HG02885 (cell line): ENCODE measurements around the gene UNC13A.
A peak's percentile ranks its signal among the peaks of the same experiment; 100 is the strongest.
"Not testable (repeated sequence)": the region's sequence is repeated elsewhere in the genome, so short reads cannot be mapped to it uniquely, and the experiment has no call there.

Source experiments
- ATAC-seq: cut with Tn5 transposase; IDR thresholded peaks from one replicate; pipeline ENCODE4 v1.9.1; 2021; ENCODE audit warnings: mild to moderate bottlenecking; ENCODE audit not compliant: unreplicated experiment, poor library complexity

Gene UNC13A

DNA sequence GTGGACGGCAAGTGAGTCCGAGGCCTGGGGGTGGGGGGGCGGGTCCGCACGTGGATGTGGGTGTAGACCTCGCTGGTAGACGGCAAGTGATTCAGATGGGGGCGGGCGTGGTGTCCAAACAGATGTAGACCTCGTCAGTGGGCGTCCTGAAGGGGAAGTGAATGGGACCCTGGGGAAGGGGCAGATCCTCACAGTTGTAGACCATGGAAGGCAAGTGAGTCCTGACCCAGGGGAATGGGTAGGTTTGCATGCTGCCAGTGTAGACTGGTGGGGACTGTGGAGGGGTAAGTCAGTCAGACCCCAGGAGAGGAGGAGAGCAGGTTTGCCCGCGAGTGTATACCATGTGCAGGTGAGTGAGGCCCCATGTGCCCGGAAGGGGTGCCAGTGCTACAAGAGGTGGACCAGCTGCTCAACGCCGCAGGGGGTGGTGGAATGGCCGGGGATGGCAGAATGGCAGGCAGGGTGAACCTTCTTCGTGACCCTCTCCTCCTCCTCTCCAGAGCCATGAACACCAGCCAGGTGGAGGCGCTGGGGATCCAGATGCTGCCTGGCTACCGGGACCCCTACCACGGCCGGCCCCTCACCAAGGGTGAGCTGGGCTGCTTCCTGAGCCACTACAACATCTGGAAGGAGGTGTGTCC lies 110.6 kb downstream of the UNC13A start:
- ATAC-seq: no peak

DNA sequence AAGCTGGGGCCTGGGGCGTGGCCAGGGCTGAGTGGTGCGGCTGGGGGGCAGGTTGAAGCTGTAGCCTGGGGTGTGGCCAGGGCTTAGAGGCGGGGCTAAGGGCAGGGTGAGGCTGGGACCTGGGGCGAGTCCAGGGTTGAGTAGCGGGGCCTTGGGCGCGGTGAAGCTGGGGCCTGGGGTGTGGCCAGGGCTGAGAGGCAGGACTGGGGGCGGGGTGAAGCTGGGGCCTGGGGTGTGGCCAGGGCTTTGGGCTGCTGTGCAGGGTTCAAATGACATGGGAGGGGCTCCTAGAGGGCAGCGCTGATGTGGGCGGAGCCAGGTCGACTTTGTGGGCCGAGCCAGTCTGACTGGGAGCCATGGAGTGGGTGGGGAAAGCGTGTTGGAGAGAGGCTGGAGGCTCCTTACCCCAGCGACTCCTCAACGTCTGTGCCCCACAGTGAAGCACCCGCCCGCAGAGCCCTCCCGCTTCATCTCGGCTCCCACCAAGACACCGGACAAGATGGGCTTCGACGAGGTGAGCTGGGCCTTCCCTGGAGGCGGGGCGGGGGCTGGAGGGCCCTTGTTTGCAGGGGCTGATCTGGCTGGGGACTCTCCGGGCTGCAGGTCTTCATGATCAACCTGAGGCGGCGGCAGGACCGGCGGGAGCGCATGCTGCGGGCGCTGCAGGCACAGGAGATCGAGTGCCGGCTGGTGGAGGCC lies 111.2 kb downstream of the UNC13A start:
- no peak for ATAC-seq

- no peak for ATAC-seq
Observed at GRCh38 chr19:17575871-17576757, 112.0 kb downstream of the UNC13A start.

DNA sequence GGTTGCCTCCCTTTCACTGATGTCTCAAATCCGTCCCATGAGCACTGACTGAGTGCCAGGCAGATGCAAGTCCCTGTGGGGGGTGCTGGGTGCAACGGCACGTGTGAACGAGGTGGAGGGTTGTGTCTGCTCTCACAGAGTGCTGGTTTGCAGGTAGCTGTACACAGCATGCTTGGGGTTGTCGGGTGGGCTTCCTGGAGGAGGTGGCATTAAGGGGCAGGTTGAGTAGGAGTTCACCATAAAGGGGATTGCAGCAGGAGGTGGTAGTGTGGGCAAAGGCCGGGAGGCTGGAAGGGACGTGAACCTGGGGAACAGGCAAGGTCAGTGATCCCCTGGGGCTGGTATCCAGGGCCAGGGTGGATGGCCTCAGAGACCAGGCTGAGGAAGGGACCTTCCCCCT lies 115.5 kb downstream of the UNC13A start:
- no peak for ATAC-seq

DNA sequence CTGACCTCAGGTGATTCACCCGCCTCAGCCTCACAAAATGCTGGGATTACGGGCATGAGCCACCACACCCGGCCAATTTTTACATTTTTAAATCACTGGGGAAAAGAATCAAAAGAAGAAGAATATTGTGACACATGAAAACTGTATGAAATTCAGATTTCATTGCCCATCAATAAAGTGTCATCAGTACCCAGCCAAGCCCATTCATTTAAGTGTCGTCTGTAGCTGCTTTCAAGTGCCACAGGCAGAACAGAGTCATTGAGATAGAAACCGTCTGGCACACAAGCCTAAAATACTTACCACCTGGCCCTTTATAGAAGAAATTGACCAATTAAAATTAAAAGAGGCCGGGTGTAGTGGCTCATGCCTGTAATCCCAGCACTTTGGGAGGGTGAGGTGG lies 117.4 kb downstream of the UNC13A start:
- ATAC-seq: no peak

GRCh38 chr19:17570291-17570690 lies 117.9 kb downstream of the UNC13A start:
- ATAC-seq: not testable (repeated sequence)

- ATAC-seq: no peak
Observed at GRCh38 chr19:17567940-17568339, 120.2 kb downstream of the UNC13A start.

DNA sequence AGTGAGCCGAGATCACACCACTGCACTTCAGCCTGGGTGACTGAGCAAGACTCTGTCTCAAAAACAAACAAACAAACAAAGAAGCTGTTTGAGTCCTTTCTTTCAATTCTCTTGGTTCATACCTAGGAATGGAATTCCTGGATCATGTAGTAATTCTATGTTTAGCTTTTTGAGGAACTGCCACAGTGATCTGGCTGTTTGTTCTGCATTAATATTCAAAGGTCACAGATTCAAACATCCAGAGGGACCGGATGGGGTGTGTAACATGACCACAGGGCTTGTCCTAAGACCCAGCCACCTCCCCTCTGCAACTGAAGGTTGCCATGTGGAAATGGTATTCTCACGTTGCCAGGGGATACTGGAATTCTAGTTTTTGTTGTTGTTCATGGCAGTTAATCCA lies 122.5 kb downstream of the UNC13A start:
- ATAC-seq: no peak

DNA sequence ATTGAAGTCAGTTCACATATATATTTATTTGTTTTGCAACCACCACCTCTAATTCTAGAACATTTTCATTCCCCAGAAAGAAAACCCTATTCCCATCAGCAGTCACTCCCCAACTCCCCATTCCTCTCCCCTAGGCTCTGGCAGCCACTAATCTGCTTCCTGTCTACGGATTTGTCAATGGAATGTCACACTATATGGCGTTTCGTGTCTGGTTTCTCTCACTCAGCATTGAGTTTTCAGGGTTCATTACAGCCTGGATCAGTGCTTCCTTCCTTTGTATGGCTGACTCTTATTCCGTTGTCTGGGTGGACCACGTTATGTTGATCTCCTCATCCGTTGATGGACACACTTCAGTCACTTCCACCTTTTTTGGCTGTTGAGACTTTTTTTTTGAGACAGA lies 123.4 kb downstream of the UNC13A start:
- ATAC-seq: no peak

GRCh38 chr19:17562561-17562960 lies 125.6 kb downstream of the UNC13A start:
- ATAC-seq: no peak

DNA sequence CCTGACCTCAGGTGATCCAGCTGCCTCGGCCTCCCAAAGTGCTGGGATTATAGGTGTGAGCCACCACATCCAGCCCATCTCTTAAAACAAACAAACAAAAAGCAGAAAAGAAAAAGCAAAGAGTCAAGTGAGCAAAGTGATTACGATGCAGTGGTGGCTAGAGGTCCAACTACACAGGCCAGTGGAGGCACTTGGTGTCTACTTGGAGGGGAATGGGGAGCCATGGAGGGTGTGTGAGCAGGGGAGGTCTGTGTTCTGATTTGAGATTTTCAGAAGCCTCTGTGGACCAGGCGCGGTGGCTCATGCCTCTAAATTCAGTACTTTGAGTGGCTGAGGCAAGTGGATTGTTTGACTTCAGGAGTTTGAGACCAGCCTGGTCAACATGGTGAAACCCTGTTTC lies 126.1 kb downstream of the UNC13A start:
- ATAC-seq: no peak

- ATAC-seq: no peak
Observed at GRCh38 chr19:17560205-17560595, 128.0 kb downstream of the UNC13A start.

GRCh38 chr19:17557466-17557865 lies 130.7 kb downstream of the UNC13A start:
- no peak for ATAC-seq

DNA sequence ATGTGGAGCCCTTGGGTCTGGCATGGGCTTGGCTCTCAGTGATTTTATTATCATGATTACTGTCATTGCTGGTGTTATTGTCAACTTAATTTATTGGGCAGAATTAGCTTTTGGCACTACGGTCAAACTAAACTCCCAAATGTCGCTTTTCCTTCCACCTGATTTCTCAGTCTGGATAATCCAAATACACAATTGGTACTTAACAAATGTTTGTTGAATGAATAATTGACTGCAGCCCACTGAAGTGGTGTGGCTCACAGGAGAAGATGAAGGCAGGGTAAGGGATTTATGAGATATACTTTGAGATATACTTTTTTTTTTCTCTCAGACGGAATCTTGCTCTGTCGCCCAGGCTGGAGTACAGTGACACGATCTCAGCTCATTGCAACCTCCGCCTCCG lies 131.2 kb downstream of the UNC13A start:
- no peak for ATAC-seq

DNA sequence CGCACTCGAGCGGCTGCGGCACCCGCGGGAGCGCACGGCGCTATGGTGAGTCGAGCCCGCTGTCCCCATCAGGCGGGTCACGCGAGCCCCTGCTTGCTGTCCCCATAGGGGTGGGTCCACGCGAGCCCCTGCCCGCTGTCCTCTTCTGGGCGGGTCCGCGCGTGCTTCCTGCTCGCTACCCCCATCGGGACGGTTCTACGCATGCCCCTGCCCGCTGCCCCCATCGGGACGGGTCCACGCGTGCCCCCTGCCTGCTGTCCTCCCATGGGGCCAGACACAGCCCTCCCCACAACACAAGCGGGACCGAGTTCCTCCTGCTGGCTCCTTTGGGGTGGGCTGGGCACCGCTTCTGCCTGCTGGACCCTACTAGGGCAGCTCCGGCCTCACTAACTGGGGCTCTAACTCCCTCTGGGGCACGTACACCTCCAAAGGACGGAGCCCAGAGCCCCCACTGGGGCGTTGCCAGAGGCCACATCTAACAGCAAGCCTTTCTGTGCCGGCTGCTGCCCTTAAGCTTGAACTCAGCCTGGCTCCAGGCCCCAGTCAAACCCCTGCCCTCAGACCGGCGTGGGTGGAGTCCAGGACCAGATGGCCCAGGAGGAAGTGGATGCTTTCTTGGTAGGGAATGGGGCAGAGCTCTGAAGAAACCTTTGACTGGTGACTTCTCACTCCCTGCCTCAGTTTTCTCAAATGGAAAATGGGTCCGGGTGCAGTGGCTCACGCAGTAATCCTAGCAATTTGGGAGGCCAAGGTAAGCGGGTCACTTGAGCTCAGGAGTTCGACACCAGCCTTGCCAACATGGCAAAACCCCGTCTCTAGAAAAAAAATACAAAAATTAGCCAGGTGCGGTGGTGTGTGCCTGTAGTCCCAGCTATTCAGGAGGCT lies 132.0 kb downstream of the UNC13A start:
- peak; percentile 32 for ATAC-seq

DNA sequence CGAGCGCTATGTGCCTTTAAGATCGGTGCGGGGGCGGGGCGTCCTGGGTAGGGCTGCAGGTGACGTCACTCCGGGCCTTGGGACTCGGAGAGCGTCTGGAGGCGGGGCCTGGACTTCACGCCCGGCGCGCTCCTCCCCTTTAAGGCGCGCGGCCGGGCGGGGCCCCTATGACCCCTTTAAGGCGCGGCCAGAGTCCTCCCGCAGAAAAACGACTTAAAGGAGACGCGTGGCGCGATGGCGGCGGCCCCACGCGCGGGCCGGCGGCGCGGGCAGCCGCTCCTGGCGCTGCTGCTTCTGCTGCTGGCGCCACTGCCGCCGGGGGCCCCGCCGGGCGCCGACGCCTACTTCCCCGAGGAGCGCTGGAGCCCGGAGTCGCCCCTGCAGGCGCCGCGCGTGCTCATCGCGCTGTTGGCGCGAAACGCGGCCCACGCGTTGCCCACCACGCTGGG lies 132.7 kb downstream of the UNC13A start, which contains the start of gene COLGALT1:
Gene COLGALT1 (plus strand): TSS at position 170 of the 449 bp plus-strand sequence. CDS start 65 bp downstream, at position 235.
- ATAC-seq: peak; percentile 88

GRCh38 chr19:17554968-17555479 lies 133.1 kb downstream of the UNC13A start:
- peak; percentile 5 for ATAC-seq

GRCh38 chr19:17553256-17553655 lies 134.9 kb downstream of the UNC13A start:
- no peak for ATAC-seq

DNA sequence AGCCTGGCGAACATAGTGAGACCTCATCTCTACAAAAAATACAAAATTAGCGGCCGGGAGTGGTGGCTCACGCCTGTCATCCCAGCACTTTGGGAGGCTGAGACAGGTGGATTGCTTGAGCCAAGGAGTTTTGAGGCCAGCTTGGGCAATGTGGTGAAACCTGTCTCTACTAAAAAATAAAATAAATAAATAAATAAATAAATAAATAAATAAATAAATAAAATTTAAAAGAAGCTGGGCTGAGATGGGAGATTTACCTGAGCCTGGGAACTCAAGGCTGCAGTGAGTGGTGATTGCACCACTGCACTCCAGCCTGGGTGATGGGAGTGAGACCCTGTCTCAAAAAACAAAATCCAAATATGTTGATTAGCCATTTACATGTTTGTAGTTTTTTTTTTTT lies 135.4 kb downstream of the UNC13A start:
- not testable (repeated sequence) for ATAC-seq
